SK-MEL-5 (cell line): ENCODE results near the gene BRI3. TPM values are rescaled to one million over a fixed set of nuclear protein-coding genes. Genes with fewer than 3 reads are reported as not detected.

Experiments
- DNase-seq: peaks from one replicate; pipeline ENCODE4 v3.0.0-alpha.2; 2016; ENCODE audit warnings: low read depth, low spot score
- in situ Hi-C: cut with HindIII; loops from 2 replicates; pipeline ENCODE4 v1.10.0; 2016; ENCODE audit warnings: low sequenced_read_pairs, high pct_unique_total_duplicates, low pct_unique_long_range_greater_than_20kb
- polyA plus RNA-seq, 2 experiments: library from polyadenylated mRNA; depleted of rRNA; stranded (reverse); fragments of >200 nt; gene quantifications; 2 replicates each; pipeline ENCODE4 v1.2.3, GENCODE V29; 2015
- total RNA-seq: library from RNA; depleted of rRNA; stranded (reverse); fragments of >200 nt; shearing (Covaris generic); gene quantifications from 2 replicates; pipeline ENCODE4 v1.2.3, GENCODE V29; 2014; rRNA removed

The BRI3 gene
- total RNA-seq, result 126 and 184 TPM in 2 replicates
- 112 and 129 TPM in 2 replicates for polyA plus RNA-seq (2015; cell fraction: cytosol; rRNA removed)
- polyA plus RNA-seq (2015; cell fraction: nucleus; rRNA removed), result 33.0 and 33.4 TPM in 2 replicates

- in situ Hi-C loops, result no loop called here
- peak; percentile 90 for DNase-seq
Observed at GRCh38 chr7:98280791-98281756, at the start of gene BRI3. Gene BRI3 (plus strand): TSS chr7:98281686. CDS start chr7:98281796, 110 bp downstream.

- DNase-seq, result no peak
- in situ Hi-C loops, result no loop called here
Observed at GRCh38 chr7:98232263-98232585, 49.3 kb upstream of the BRI3 start.

GRCh38 chr7:98232799-98233198 lies 48.7 kb upstream of the BRI3 start:
- in situ Hi-C loops, result no loop called here
- DNase-seq, result no peak

- in situ Hi-C loops, result no loop called here
Observed at GRCh38 chr7:98233219-98234070, 48.0 kb upstream of the BRI3 start.

GRCh38 chr7:98234429-98235147 lies 46.9 kb upstream of the BRI3 start:
- peak; percentile 20 for DNase-seq
- in situ Hi-C loops, result no loop called here

More at GRCh38 chr7:98233219-98234070, 48.0 kb upstream of the BRI3 start:
- DNase-seq, result no peak

GRCh38 chr7:98235901-98236300 lies 45.6 kb upstream of the BRI3 start:
- in situ Hi-C loops, result no loop called here
- DNase-seq, result no peak

- in situ Hi-C loops, result no loop called here
- no peak for DNase-seq
Observed at GRCh38 chr7:98236355-98237185, 44.9 kb upstream of the BRI3 start.

GRCh38 chr7:98238076-98238475 lies 43.4 kb upstream of the BRI3 start:
- in situ Hi-C loops, result no loop called here
- DNase-seq, result no peak

- in situ Hi-C loops, result no loop called here
- no peak for DNase-seq
Observed at GRCh38 chr7:98238976-98239375, 42.5 kb upstream of the BRI3 start.

GRCh38 chr7:98240961-98241673 lies 40.4 kb upstream of the BRI3 start:
- in situ Hi-C loops, result no loop called here
- DNase-seq, result peak; percentile 78

- in situ Hi-C loops, result no loop called here
Observed at GRCh38 chr7:98241674-98242241, 39.7 kb upstream of the BRI3 start.

GRCh38 chr7:98242342-98242741 lies 39.1 kb upstream of the BRI3 start:
- no peak for DNase-seq
- in situ Hi-C loops, result no loop called here

More at GRCh38 chr7:98241674-98242241, 39.7 kb upstream of the BRI3 start:
- DNase-seq, result no peak

GRCh38 chr7:98242934-98243333 lies 38.6 kb upstream of the BRI3 start:
- in situ Hi-C loops, result no loop called here
- no peak for DNase-seq

- no peak for DNase-seq
- in situ Hi-C loops, result no loop called here
Observed at GRCh38 chr7:98244871-98245270, 36.6 kb upstream of the BRI3 start.

- no peak for DNase-seq
- in situ Hi-C loops, result no loop called here
Observed at GRCh38 chr7:98248156-98248555, 33.3 kb upstream of the BRI3 start.

- in situ Hi-C loops, result no loop called here
- DNase-seq, result no peak
Observed at GRCh38 chr7:98249106-98249505, 32.4 kb upstream of the BRI3 start.
